Neutrophil (primary cell): Measurements from ENCODE around the gene UCN.
"Not testable (repeated sequence)": the region's sequence is repeated elsewhere in the genome, so short reads cannot be mapped to it uniquely, and the experiment has no call there.

Source experiments
- H3K27ac ChIP-seq: fragments of 200-600 bp; sonication (generic); 2 replicates; pipeline ENCODE4 v1.5.1; 2016; ENCODE audit warnings: mild to moderate bottlenecking, moderate library complexity
- H3K27me3 ChIP-seq: fragments of 200-600 bp; sonication (generic); 2 replicates; pipeline ENCODE4 v1.6.0; 2016; ENCODE audit warnings: mild to moderate bottlenecking
- H3K36me3 ChIP-seq: fragments of 200-600 bp; sonication (generic); 2 replicates; pipeline ENCODE4 v1.5.1; 2017
- H3K4me1 ChIP-seq, 2 experiments: fragments of 200-600 bp in 1 of 2; sonication (generic) in 1 of 2; 1 replicate in 1 of 2; 2 replicates in 1 of 2; pipeline versions ENCODE4 v1.5.1 to v1.6.1; 2013 to 2016; ENCODE audit warnings: low read depth in 1 of 2, low read length in 1 of 2, mild to moderate bottlenecking in 1 of 2, moderate library complexity in 1 of 2; ENCODE audit not compliant: control insufficient read depth in 1 of 2, insufficient read depth in 1 of 2
- H3K4me3 ChIP-seq, 2 experiments: fragments of 200-600 bp in 1 of 2; sonication (generic) in 1 of 2; 1 replicate in 1 of 2; 2 replicates in 1 of 2; pipeline ENCODE4 v1.5.1; 2013 to 2016; ENCODE audit warnings: low read depth in 1 of 2, low read length in 1 of 2, mild to moderate bottlenecking in 1 of 2, moderate library complexity in 1 of 2
- H3K9me3 ChIP-seq: fragments of 200-600 bp; sonication (generic); 2 replicates; pipeline ENCODE4 v1.5.1; 2016
- TF ChIP-seq, protein P1 (sequence below): fragments of 200-600 bp; sonication (generic); IDR thresholded peaks from 2 replicates; pipeline ENCODE4 v1.5.1; 2016; ENCODE audit warnings: antibody characterized with exemption

The UCN gene

DNA sequence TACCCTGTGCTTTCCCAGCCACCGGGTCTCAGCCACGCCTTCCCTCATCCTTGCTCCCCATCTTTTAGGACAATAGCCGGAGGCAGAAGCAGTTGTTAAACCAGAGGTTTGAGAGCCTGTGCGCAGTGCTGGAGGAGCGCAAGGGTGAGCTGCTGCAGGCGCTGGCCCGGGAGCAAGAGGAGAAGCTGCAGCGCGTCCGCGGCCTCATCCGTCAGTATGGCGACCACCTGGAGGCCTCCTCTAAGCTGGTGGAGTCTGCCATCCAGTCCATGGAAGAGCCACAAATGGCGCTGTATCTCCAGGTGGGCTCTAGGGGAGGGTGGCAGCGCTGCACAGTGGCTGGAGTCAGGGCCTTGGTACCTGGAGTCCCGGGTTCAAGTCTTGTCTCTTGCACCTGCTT, 2.7 kb downstream of the UCN start:
- Histone ChIP-seq H3K9me3 (no peaks in the 10 kb centered on the region), H3K4me3 (no peak overlapping the region), H3K27me3 (peaks cover 56% of the 10 kb centered on the region), H3K27ac (no peak overlapping the region), H3K36me3 (peaks cover 22% of the 10 kb centered on the region), H3K4me1 (peaks cover 0 to 3% of the 10 kb centered on the region in 2 experiments)
- TF ChIP-seq, protein P1, sequence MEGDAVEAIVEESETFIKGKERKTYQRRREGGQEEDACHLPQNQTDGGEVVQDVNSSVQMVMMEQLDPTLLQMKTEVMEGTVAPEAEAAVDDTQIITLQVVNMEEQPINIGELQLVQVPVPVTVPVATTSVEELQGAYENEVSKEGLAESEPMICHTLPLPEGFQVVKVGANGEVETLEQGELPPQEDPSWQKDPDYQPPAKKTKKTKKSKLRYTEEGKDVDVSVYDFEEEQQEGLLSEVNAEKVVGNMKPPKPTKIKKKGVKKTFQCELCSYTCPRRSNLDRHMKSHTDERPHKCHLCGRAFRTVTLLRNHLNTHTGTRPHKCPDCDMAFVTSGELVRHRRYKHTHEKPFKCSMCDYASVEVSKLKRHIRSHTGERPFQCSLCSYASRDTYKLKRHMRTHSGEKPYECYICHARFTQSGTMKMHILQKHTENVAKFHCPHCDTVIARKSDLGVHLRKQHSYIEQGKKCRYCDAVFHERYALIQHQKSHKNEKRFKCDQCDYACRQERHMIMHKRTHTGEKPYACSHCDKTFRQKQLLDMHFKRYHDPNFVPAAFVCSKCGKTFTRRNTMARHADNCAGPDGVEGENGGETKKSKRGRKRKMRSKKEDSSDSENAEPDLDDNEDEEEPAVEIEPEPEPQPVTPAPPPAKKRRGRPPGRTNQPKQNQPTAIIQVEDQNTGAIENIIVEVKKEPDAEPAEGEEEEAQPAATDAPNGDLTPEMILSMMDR, result no peak

DNA sequence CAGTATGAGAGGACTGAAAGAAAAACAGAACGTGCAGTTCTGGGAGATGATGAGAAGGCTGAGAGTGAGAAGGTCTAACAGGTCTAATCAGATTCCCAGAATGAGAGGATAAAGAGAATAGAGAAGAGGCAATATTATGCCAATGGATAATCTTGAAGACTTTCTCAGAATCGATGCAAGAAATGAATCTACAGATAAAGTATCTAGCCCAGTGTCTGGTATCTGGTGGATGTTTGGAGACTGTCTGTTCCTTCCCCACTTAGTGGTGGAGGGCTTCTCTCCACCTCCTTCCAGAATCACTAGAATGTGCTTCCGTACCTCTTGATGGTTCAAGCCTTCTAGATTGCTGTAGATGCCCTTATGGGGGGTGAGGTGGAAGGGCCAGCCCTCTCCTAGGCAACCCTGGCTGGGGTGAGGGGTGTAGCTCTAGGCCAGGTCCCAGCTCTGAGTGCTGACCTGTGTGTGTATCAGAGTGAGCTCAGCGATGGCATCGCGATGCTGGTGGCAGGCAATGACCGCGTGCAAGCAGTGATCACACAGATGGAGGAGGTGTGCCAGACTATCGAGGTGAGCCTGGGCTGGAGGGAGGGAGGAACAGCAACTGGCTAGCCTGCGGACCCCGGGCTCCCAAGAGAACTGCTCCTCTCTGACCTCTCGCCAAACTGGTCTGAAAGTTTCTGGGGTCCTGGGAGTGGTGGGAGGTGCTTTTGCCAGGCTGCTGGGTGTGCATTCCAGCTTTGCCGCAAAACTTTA, 3.6 kb downstream of the UCN start:
- Histone ChIP-seq H3K27me3 (peaks cover 56% of the 10 kb centered on the region), H3K27ac (no peak overlapping the region), H3K36me3 (peaks cover 16% of the 10 kb centered on the region), H3K4me1 (peaks cover 0 to 3% of the 10 kb centered on the region in 2 experiments), H3K9me3 (no peaks in the 10 kb centered on the region), H3K4me3 (no peak overlapping the region)
- TF ChIP-seq, protein P1, result no peak

- Histone ChIP-seq H3K36me3 (peaks cover 5% of the 10 kb centered on the region), H3K4me1 (peaks cover 0 to 3% of the 10 kb centered on the region in 2 experiments), H3K9me3 (no peaks in the 10 kb centered on the region), H3K4me3 (peak overlapping the region in 1 of 2 experiments; percentile 22), H3K27ac (no peak overlapping the region), H3K27me3 (peaks cover 49% of the 10 kb centered on the region)
- TF ChIP-seq, protein P1, result peak; percentile 75
Observed at GRCh38 chr2:27303093-27304025, 4.9 kb downstream of the UCN start.

- not testable (repeated sequence) for H3K4me1 ChIP-seq, H3K9me3 ChIP-seq, H3K4me3 ChIP-seq, H3K27ac ChIP-seq, H3K36me3 ChIP-seq
- H3K27me3 ChIP-seq, result peaks cover 22% of the 10 kb centered on the region
Observed at GRCh38 chr2:27300606-27301005, 7.6 kb downstream of the UCN start.

GRCh38 chr2:27298391-27299080, 9.7 kb downstream of the UCN start:
- H3K36me3 ChIP-seq, result no peaks in the 10 kb centered on the region
- no peak overlapping the region for H3K27ac ChIP-seq
- TF ChIP-seq, protein P1, result no peak
- H3K4me1 ChIP-seq, result peaks cover 0 to 4% of the 10 kb centered on the region in 2 experiments
- H3K9me3 ChIP-seq, result no peaks in the 10 kb centered on the region
- H3K4me3 ChIP-seq, result no peak overlapping the region
- peaks cover 8% of the 10 kb centered on the region for H3K27me3 ChIP-seq
